ENCODE data around the gene APEH.

DNA sequence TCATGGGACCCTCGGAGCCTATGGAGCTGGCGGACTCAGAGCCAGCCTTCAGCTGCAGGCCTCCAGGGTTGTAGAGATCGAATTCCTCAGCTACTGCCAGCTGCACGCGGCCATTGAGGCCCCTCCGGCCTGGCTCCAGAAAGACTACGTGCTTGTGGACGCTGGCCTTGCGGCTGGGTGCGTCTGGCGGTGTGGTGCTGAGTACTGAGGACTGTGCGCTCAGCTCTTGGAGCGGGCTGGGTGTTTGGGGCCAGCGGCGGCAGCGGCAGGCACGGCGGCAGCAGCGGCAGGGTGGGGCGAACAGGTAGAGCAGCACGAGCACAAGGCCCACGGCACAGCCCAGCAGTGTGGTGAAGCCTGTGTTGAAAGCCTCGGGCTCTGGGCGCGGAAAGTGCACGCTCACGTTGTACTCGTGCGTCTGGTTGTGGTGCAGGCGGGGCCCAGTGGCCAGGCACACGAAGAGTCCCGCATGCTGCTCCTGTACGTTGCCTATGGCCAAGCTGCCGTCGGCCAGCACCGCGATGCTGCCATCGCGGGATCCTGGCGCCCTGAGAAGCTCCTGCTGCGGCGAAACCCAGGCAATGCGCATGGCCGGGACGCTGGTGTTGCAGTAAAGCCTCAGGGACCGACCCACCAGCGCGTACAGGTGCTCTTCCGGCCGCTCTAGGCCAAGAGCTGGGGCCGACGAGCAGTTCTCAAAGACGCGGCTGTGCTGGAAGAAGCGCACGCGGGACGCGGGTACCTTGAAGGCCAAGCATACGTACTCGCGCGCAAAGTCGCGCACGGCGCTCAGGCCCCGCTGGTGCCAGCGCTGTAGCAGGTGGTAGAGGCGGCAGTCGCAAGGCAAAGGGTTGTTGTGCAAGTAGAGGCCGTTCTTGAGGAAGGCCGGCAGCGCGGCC, 44.1 kb downstream of the APEH start:
- TF ChIP-seq, protein P1, sequence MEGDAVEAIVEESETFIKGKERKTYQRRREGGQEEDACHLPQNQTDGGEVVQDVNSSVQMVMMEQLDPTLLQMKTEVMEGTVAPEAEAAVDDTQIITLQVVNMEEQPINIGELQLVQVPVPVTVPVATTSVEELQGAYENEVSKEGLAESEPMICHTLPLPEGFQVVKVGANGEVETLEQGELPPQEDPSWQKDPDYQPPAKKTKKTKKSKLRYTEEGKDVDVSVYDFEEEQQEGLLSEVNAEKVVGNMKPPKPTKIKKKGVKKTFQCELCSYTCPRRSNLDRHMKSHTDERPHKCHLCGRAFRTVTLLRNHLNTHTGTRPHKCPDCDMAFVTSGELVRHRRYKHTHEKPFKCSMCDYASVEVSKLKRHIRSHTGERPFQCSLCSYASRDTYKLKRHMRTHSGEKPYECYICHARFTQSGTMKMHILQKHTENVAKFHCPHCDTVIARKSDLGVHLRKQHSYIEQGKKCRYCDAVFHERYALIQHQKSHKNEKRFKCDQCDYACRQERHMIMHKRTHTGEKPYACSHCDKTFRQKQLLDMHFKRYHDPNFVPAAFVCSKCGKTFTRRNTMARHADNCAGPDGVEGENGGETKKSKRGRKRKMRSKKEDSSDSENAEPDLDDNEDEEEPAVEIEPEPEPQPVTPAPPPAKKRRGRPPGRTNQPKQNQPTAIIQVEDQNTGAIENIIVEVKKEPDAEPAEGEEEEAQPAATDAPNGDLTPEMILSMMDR (IDR thresholded peaks at IDR 0.05) = no peak
- TF ChIP-seq POLR2A (IDR thresholded peaks at IDR 0.05) = no peak

Data from prostate gland (tissue), 2 donors.